H1 (cell line): ENCODE measurements around the gene VN1R2. TPM values are rescaled to one million over a fixed set of nuclear protein-coding genes. Genes with fewer than 3 reads are reported as not detected.
A peak's percentile ranks its signal among the peaks of the same experiment; 100 is the strongest.

Experiments used
- ASH2L ChIP-seq: fragments of 200-600, 300-600 bp; sonication (generic); IDR thresholded peaks from one replicate; pipeline ENCODE4 v1.7.1; 2017; ENCODE audit warnings: low read length
- CBX5 ChIP-seq: fragments of 300-800, 300-1000 bp; sonication (generic); IDR thresholded peaks from 2 replicates; pipeline ENCODE4 v1.7.1; 2016; ENCODE audit warnings: antibody characterized with exemption, low read length, low read depth
- CEBPB ChIP-seq: IDR thresholded peaks from 2 replicates; pipeline ENCODE4 v1.6.1; 2012; ENCODE audit warnings: low read depth, low read length
- CHD1 ChIP-seq: IDR thresholded peaks from 2 replicates; pipeline ENCODE4 v1.6.1; 2012; ENCODE audit warnings: low read depth, low read length, improper control_type of control experiment
- CREB1 ChIP-seq: IDR thresholded peaks from 2 replicates; pipeline ENCODE4 v1.6.1; 2012; ENCODE audit warnings: inconsistent platforms
- CTCF ChIP-seq, 3 experiments: IDR thresholded peaks; 1 replicate in 2 of 3; 2 replicates in 1 of 3; pipeline versions ENCODE4 v1.5.1 to v1.6.1; 2011; ENCODE audit warnings: low read length in 3 of 3, mild to moderate bottlenecking in 3 of 3, inconsistent platforms in 2 of 3, low read depth in 1 of 3, moderate library complexity in 1 of 3; ENCODE audit not compliant: insufficient read depth in 1 of 3; ENCODE audit errors: control extremely low read depth in 1 of 3
- EZH2 ChIP-seq: fragments of 200-600 bp; sonication (generic); IDR thresholded peaks from 2 replicates; pipeline ENCODE4 v1.7.1; 2012; ENCODE audit warnings: low read depth, mild to moderate bottlenecking, moderate library complexity, low read length, inconsistent platforms; ENCODE audit not compliant: severe bottlenecking
- JUN ChIP-seq: IDR thresholded peaks from 2 replicates; pipeline ENCODE4 v1.6.1; 2011; ENCODE audit warnings: low read depth, mild to moderate bottlenecking, improper control_type of control experiment, low read length
- KDM1A ChIP-seq: fragments of 200-600, 300-600 bp; sonication (generic); IDR thresholded peaks from 2 replicates; pipeline ENCODE4 v1.7.1; 2016; ENCODE audit warnings: mild to moderate bottlenecking, low read length, borderline replicate concordance
- MAFK ChIP-seq: IDR thresholded peaks from 2 replicates; pipeline ENCODE4 v1.6.1; 2012; ENCODE audit warnings: low read depth, mild to moderate bottlenecking, improper control_type of control experiment, low read length
- NRF1 ChIP-seq: IDR thresholded peaks from 2 replicates; pipeline ENCODE4 v1.6.1; 2011; ENCODE audit warnings: mild to moderate bottlenecking, low read depth, low read length, improper control_type of control experiment
- RAD21 ChIP-seq, 2 experiments: IDR thresholded peaks in 1 of 2; conservative IDR thresholded peaks in 1 of 2; 2 replicates each; pipeline ENCODE4 v1.6.1; 2011; ENCODE audit warnings: low read depth in 2 of 2, low read length in 2 of 2, improper control_type of control experiment in 1 of 2, inconsistent platforms in 1 of 2, mild to moderate bottlenecking in 1 of 2, moderate library complexity in 1 of 2
- RBBP5 ChIP-seq: IDR thresholded peaks from 2 replicates; pipeline ENCODE4 v1.7.1; 2012; ENCODE audit warnings: low read depth, mild to moderate bottlenecking, inconsistent platforms, low read length, moderate library complexity, borderline replicate concordance
- SAP30 ChIP-seq: fragments of 300-600 bp; sonication (generic); IDR thresholded peaks from 2 replicates; pipeline ENCODE4 v1.7.1; 2012; ENCODE audit warnings: low read length, moderate library complexity, mild to moderate bottlenecking, inconsistent platforms; ENCODE audit not compliant: insufficient read depth, insufficient replicate concordance
- SIRT6 ChIP-seq: IDR thresholded peaks from one replicate; pipeline ENCODE4 v1.7.1; 2012; ENCODE audit warnings: low read length, inconsistent platforms
- SP2 ChIP-seq: IDR thresholded peaks from 2 replicates; pipeline ENCODE4 v1.6.1; 2012; ENCODE audit warnings: mild to moderate bottlenecking, low read length, inconsistent platforms
- SUZ12 ChIP-seq: fragments of 200-600 bp; sonication (generic); IDR thresholded peaks from 2 replicates; pipeline ENCODE4 v1.6.1; 2012; ENCODE audit warnings: mild to moderate bottlenecking, inconsistent platforms, low read length, moderate library complexity, mixed read lengths
- TAF1 ChIP-seq: IDR thresholded peaks from 2 replicates; pipeline ENCODE4 v1.6.1; 2011; ENCODE audit warnings: mild to moderate bottlenecking, low read depth, low read length
- TAF7 ChIP-seq: optimal IDR thresholded peaks from 2 replicates; pipeline ENCODE3; 2011; ENCODE audit warnings: low read depth, mild to moderate bottlenecking, inconsistent platforms, low read length, moderate library complexity, borderline replicate concordance
- YY1 ChIP-seq: IDR thresholded peaks from 2 replicates; pipeline ENCODE4 v1.6.1; 2011; ENCODE audit warnings: low read depth, mild to moderate bottlenecking, low read length
- ZNF274 ChIP-seq: IDR thresholded peaks from 2 replicates; pipeline ENCODE4 v1.7.0; 2012; ENCODE audit warnings: low read length, borderline replicate concordance; ENCODE audit errors: extremely low read depth
- polyA plus RNA-seq, 7 experiments: library from polyadenylated mRNA; depleted of rRNA in 3 of 7; stranded (reverse) in 5 of 7; unstranded in 2 of 7; fragments of >200 nt in 5 of 7; fragments of 200-250 nt in 2 of 7; gene quantifications; 1 replicate in 5 of 7; 2 replicates in 1 of 7; 4 replicates in 1 of 7; pipeline versions ENCODE4 v1.2.1 to v1.2.3, GENCODE V29; 2011 to 2013; ENCODE audit warnings: missing spikeins in 2 of 7, mixed read lengths in 2 of 7
- total RNA-seq: library from RNA; stranded (reverse); fragmentation: NEBNext Ultra II Directional; extraction: Animal tissue kit (Norgen Biotek cat#: 25700); gene quantifications from 2 replicates; pipeline ENCODE4 v1.2.1, GENCODE V29; 2021
- TF ChIP-seq, protein P1 (sequence below): IDR thresholded peaks from 2 replicates; pipeline ENCODE4 v1.6.1; 2011; ENCODE audit warnings: low read length, improper control_type of control experiment

VN1R2 gene
- total and polyA plus RNA-seq, 2 of the 8 experiments (the other 6 are each of a cell fraction or from before 2014, with no cell fraction given) = not detected

- TF ChIP-seq JUN (no peak), SP2 (no peak), CREB1 (no peak), SAP30 (no peak), TAF1 (peak; percentile 57; the same call in 1 of the 2 replicates), TAF7 (peak; percentile 6), ASH2L (no peak), RAD21 (IDR thresholded peaks at IDR 0.05 in 1 of 2, conservative IDR thresholded peaks at IDR 0.05 in 1 of 2; ENCODE audit: low read depth in 2 of 2, low read length in 2 of 2) (no peak), CHD1 (no peak), ZNF274 (no peak), CBX5 (no peak), KDM1A (no peak), RBBP5 (no peak), MAFK (no peak), SIRT6 (no peak), CTCF (IDR thresholded peaks at IDR 0.05; ENCODE audit: control extremely low read depth in 1 of 3, insufficient read depth in 1 of 3, low read depth in 1 of 3, low read length in 3 of 3) (no peak), CEBPB (no peak), EZH2 (no peak), YY1 (no peak), NRF1 (no peak), SUZ12 (no peak)
- TF ChIP-seq, protein P1, sequence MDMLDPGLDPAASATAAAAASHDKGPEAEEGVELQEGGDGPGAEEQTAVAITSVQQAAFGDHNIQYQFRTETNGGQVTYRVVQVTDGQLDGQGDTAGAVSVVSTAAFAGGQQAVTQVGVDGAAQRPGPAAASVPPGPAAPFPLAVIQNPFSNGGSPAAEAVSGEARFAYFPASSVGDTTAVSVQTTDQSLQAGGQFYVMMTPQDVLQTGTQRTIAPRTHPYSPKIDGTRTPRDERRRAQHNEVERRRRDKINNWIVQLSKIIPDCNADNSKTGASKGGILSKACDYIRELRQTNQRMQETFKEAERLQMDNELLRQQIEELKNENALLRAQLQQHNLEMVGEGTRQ = no peak
Observed at GRCh38 chr19:53294786-53295441, 36.8 kb downstream of the VN1R2 start (continued).
